Measurements from ENCODE around the gene TEX11. TPM values are rescaled to one million over a fixed set of nuclear protein-coding genes. Genes with fewer than 3 reads are reported as not detected.

The TEX11 gene
- total and polyA plus RNA-seq, 7 donors = 0.79 to 2.4 (median 2.3) TPM; not detected in 4

DNA sequence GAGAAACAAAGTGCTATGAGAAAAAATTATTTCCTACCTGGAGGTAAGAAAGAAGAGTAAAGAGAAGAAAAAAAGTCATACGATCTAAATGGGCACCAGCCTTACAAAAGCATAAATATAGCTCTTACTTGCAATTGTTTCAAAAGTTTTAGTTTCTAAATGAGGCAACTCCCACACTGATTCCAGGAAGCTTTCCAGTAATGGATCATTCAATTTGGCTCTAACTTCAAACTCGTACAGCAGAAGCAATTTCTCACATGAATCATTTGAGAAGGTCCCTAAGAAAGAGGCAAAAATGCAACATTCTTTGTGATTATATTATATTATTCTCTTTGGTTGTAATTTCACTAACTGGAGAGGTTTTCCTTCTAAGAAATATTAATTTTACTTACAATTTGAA, 354.0 kb downstream of the TEX11 start:
- no peaks in the 10 kb centered on the region for H3K9me3 ChIP-seq
- TF ChIP-seq EP300 (IDR thresholded peaks at IDR 0.05) = no peak
- TF ChIP-seq, protein P1, sequence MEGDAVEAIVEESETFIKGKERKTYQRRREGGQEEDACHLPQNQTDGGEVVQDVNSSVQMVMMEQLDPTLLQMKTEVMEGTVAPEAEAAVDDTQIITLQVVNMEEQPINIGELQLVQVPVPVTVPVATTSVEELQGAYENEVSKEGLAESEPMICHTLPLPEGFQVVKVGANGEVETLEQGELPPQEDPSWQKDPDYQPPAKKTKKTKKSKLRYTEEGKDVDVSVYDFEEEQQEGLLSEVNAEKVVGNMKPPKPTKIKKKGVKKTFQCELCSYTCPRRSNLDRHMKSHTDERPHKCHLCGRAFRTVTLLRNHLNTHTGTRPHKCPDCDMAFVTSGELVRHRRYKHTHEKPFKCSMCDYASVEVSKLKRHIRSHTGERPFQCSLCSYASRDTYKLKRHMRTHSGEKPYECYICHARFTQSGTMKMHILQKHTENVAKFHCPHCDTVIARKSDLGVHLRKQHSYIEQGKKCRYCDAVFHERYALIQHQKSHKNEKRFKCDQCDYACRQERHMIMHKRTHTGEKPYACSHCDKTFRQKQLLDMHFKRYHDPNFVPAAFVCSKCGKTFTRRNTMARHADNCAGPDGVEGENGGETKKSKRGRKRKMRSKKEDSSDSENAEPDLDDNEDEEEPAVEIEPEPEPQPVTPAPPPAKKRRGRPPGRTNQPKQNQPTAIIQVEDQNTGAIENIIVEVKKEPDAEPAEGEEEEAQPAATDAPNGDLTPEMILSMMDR (IDR thresholded peaks at IDR 0.05) = no peak
- no peak for TF ChIP-seq POLR2A (IDR thresholded peaks at IDR 0.05)
- TF ChIP-seq POLR2AphosphoS5 (IDR thresholded peaks at IDR 0.05) = no peak
- intact Hi-C loops (cut with DNase I) = no loop called here
- H3K4me1 ChIP-seq = no peaks in the 10 kb centered on the region
- H3K27me3 ChIP-seq = no peaks in the 10 kb centered on the region
- no peak overlapping the region for H3K27ac ChIP-seq
- 13 to 42% methylated on average over 2 of the region's 2 CpGs for WGBS, 2 donors
- H3K36me3 ChIP-seq = no peaks in the 10 kb centered on the region
- H3K4me3 ChIP-seq = no peak overlapping the region
- DNase-seq = no peak

DNA sequence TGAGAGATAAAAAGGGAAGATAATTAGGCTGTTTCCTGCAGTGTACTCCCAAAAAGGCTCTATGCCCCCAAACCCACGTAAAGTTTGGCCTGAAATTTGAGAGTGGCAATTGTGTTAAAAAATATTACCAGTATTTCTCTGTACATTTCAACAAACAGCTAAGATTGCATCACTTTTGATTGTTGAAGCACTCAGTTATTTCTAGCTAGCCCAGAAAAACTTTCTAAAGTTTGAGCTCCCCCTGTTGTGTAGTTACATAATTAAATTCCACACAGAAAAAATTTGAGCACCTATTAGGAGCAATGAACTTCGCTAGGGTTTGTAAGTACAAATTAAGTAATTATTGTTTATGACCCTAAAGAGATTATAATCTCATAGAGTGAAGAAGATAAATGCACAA, 354.4 kb downstream of the TEX11 start:
- Histone ChIP-seq H3K9me3 (no peaks in the 10 kb centered on the region), H3K4me3 (no peak overlapping the region), H3K27me3 (no peaks in the 10 kb centered on the region), H3K4me1 (no peaks in the 10 kb centered on the region), H3K27ac (no peak overlapping the region), H3K36me3 (no peaks in the 10 kb centered on the region)
- no peak for TF ChIP-seq POLR2A (IDR thresholded peaks at IDR 0.05)
- TF ChIP-seq, protein P1 (IDR thresholded peaks at IDR 0.05) = peak in 1 of 4 experiments; percentile 16
- intact Hi-C loops (cut with DNase I) = no loop called here
- WGBS, 2 donors = 4 to 8% methylated on average over 2 of the region's 2 CpGs
- DNase-seq = no peak

DNA sequence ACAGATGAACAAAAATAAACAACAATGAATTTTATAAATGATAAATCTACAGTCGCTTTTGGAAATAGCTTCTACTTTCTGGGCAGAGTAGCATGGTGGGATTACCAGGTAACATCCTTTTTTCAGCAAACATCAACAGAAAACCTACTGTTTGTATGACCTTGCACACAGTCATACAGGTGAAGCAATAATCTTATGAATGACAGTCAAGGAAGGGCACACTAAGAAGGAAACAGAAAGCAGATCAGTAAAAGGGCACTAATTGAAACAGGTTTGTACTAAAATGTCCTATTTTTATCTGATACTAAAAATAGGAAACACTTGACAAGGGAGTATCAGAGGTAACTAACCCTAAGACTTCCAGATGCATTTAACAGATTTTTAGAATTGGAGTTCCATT, 355.0 kb downstream of the TEX11 start:
- no peaks in the 10 kb centered on the region for H3K4me1 ChIP-seq
- H3K27me3 ChIP-seq = no peaks in the 10 kb centered on the region
- 56 to 70% methylated on average over 1 of the region's 1 CpG for WGBS, 2 donors
- H3K36me3 ChIP-seq = no peaks in the 10 kb centered on the region
- TF ChIP-seq EP300 (IDR thresholded peaks at IDR 0.05) (no peak), POLR2A (IDR thresholded peaks at IDR 0.05) (no peak), POLR2AphosphoS5 (IDR thresholded peaks at IDR 0.05) (no peak)
- TF ChIP-seq, protein P1 (IDR thresholded peaks at IDR 0.05) = no peak
- no peak overlapping the region for H3K4me3 ChIP-seq
- H3K9me3 ChIP-seq = no peaks in the 10 kb centered on the region
- H3K27ac ChIP-seq = no peak overlapping the region
- no peak for DNase-seq
- intact Hi-C loops (cut with DNase I) = no loop called here

DNA sequence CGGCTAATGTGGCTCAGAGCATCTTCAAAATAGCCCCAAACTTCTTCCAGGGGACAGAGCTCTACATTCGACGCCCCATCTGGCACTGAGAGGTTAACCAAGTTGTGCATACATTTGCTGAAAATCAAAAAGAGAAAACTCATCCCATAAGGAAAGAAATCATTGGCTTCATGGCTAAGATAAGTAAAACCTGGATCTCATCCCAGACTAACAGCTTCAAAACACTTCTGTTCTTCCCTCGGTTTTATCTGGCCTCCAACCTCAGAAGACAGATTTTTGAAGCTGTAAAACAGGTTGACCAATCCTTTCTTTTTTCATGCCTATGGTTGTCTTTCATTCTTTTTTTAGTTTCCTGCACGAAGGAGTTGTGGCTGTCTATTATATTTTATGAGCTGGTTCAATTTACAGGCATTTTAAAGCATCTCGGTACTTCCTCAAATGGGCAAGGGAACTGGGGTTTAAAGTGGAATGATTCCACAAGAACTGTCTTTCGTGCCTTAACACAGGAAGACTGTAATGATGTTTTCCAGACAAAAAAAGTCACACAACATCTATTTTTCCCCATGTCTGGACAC, 356.3 kb downstream of the TEX11 start:
- Histone ChIP-seq H3K4me1 (no peaks in the 10 kb centered on the region), H3K36me3 (no peaks in the 10 kb centered on the region), H3K27me3 (no peaks in the 10 kb centered on the region), H3K4me3 (no peak overlapping the region), H3K27ac (no peak overlapping the region), H3K9me3 (no peaks in the 10 kb centered on the region)
- WGBS, 2 donors = 11 to 32% methylated on average over 7 of the region's 7 CpGs
- DNase-seq = no peak
- intact Hi-C loops (cut with DNase I) = loop anchor here (1.0 kb wide), 1 partner anchor 100 kb away; no protein-coding TSS in a partner anchor
- TF ChIP-seq, protein P1 (IDR thresholded peaks at IDR 0.05) = no peak
- TF ChIP-seq POLR2A (IDR thresholded peaks at IDR 0.05) (no peak), EP300 (IDR thresholded peaks at IDR 0.05) (no peak), POLR2AphosphoS5 (IDR thresholded peaks at IDR 0.05) (no peak)

DNA sequence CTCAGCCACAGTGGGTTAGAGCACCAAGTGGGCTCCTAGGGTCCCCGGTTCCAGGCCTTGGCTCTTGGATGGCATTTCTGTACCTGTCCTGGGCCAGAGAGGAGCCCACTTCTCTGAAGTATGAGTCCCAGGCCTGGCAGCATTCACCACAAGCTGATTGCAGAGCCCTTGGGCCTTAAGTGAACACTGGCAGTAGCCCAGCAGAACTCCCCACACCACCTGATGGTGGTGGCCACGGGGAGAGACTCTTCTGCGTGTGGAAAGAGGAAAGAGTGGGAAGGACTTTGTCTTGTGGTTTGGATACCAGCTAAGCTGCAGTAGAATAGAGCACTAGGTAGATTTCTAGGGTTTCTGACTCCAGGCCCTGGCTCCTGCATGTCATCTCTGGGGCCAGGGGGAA, 359.1 kb downstream of the TEX11 start:
- no peaks in the 10 kb centered on the region for H3K27me3 ChIP-seq
- WGBS, 2 donors = 69 to 87% methylated on average over 3 of the region's 3 CpGs
- no peak overlapping the region for H3K27ac ChIP-seq
- intact Hi-C loops (cut with DNase I) = no loop called here
- H3K9me3 ChIP-seq = no peaks in the 10 kb centered on the region
- H3K4me3 ChIP-seq = no peak overlapping the region
- DNase-seq = no peak
- no peaks in the 10 kb centered on the region for H3K4me1 ChIP-seq
- TF ChIP-seq EP300 (IDR thresholded peaks at IDR 0.05) = no peak
- no peak for TF ChIP-seq POLR2AphosphoS5 (IDR thresholded peaks at IDR 0.05)
- H3K36me3 ChIP-seq = no peaks in the 10 kb centered on the region
